ENCODE data around the gene AHCYL2.

AHCYL2 gene

GRCh38 chr7:129208667-129209066, 16.2 kb upstream of the AHCYL2 start:
- in situ Hi-C loops (cut with MboI; ENCODE audit: low sequenced_read_pairs, unreplicated experiment) = loop anchor here (10.0 kb wide), 1 partner anchor 114 kb away; no protein-coding TSS in a partner anchor
- no peak for TF ChIP-seq CTCF (IDR thresholded peaks at IDR 0.05; ENCODE audit: borderline replicate concordance, control extremely low read depth, extremely low read depth, insufficient read depth, missing control alignments)
- DNase-seq (ENCODE audit: low spot score) = no peak

- in situ Hi-C loops (cut with MboI; ENCODE audit: low sequenced_read_pairs, unreplicated experiment) = loop anchor here (10.0 kb wide), 1 partner anchor 114 kb away; no protein-coding TSS in a partner anchor
- DNase-seq (ENCODE audit: low spot score) = no peak
- no peak for TF ChIP-seq CTCF (IDR thresholded peaks at IDR 0.05; ENCODE audit: borderline replicate concordance, control extremely low read depth, extremely low read depth, insufficient read depth, missing control alignments)
Observed at GRCh38 chr7:129209067-129209926, 15.5 kb upstream of the AHCYL2 start.

- peak; percentile 91 for DNase-seq (ENCODE audit: low spot score)
- in situ Hi-C loops (cut with MboI; ENCODE audit: low sequenced_read_pairs, unreplicated experiment) = loop anchor here (10.0 kb wide), 2 partner anchors 84 to 306 kb away; no protein-coding TSS in a partner anchor
- TF ChIP-seq CTCF (IDR thresholded peaks at IDR 0.05; ENCODE audit: borderline replicate concordance, control extremely low read depth, extremely low read depth, insufficient read depth, missing control alignments) = peak; percentile 91
Observed at GRCh38 chr7:129210256-129210988, 14.4 kb upstream of the AHCYL2 start.

- no peak for DNase-seq (ENCODE audit: low spot score)
- TF ChIP-seq CTCF (IDR thresholded peaks at IDR 0.05; ENCODE audit: borderline replicate concordance, control extremely low read depth, extremely low read depth, insufficient read depth, missing control alignments) = no peak
- in situ Hi-C loops (cut with MboI; ENCODE audit: low sequenced_read_pairs, unreplicated experiment) = loop anchor here (10.0 kb wide), 2 partner anchors 84 to 306 kb away; no protein-coding TSS in a partner anchor
Observed at GRCh38 chr7:129210989-129211312, 13.9 kb upstream of the AHCYL2 start.

GRCh38 chr7:129212126-129212525, 12.7 kb upstream of the AHCYL2 start:
- in situ Hi-C loops (cut with MboI; ENCODE audit: low sequenced_read_pairs, unreplicated experiment) = loop anchor here (10.0 kb wide), 2 partner anchors 83 to 307 kb away; no protein-coding TSS in a partner anchor
- no peak for TF ChIP-seq CTCF (IDR thresholded peaks at IDR 0.05; ENCODE audit: borderline replicate concordance, control extremely low read depth, extremely low read depth, insufficient read depth, missing control alignments)
- no peak for DNase-seq (ENCODE audit: low spot score)

- in situ Hi-C loops (cut with MboI; ENCODE audit: low sequenced_read_pairs, unreplicated experiment) = loop anchor here (10.0 kb wide), 2 partner anchors 82 to 308 kb away; no protein-coding TSS in a partner anchor
- TF ChIP-seq CTCF (IDR thresholded peaks at IDR 0.05; ENCODE audit: borderline replicate concordance, control extremely low read depth, extremely low read depth, insufficient read depth, missing control alignments) = no peak
- DNase-seq (ENCODE audit: low spot score) = no peak
Observed at GRCh38 chr7:129212596-129212995, 12.2 kb upstream of the AHCYL2 start.
